ENCODE results near the gene UBR1. TPM values are rescaled to one million over a fixed set of nuclear protein-coding genes. Genes with fewer than 3 reads are reported as not detected.
"Not testable (repeated sequence)": the region's sequence is repeated elsewhere in the genome, so short reads cannot be mapped to it uniquely, and the experiment has no call there.

Gene UBR1
- polyA plus RNA-seq, 12 donors = 14.5 to 35.5 (median 23.6) TPM; not detected in 1

DNA sequence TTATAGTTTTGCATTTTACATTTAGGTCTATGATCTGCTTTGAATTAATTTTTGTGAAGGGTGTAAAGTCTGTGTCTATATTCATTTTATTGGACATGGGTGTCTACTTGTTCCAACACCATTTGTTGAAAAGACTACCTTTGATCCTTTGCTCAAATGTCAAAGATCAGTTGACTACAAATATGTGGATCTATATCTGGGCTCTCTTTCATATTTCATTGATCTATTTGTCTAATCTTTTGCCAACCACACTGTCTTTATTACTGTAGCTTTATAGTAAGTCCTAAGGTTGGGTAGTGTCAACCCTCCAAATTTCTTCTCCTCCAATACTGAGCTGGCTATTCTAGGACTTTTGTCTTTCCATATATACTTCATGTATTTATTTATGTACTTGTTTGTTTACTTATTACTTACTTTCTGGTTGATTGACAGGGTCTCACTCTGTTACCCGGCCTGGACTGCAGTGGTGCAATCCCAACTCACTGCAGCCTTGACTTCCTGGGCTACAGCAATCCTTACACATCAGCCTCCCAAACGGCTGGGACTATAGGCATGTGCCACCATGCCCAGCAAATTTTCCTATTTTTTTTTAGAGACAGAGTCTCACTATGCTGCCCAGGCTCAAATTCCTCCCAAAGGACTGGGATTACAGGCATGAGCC, 131.5 kb downstream of the UBR1 start:
- DNase-seq = no peak

DNA sequence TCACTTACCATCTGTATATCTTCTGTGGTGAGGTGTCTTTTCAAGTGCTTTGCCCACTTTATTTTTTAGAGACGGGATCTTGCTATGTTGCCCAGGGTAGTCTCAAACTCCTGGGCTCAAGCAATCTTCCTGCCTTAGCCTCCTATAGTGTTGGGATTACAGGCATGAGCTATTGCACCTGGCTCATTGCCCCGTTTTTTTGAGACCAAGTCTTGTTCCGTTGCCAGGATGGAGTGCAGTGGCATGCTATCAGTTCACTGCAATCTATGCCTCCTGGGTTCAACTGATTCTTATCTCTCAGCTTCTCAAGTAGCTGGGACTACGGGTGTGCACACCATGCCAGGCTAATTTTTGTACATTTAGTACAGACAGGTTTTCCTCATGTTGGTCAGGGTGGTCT, 132.7 kb downstream of the UBR1 start:
- DNase-seq = no peak

DNA sequence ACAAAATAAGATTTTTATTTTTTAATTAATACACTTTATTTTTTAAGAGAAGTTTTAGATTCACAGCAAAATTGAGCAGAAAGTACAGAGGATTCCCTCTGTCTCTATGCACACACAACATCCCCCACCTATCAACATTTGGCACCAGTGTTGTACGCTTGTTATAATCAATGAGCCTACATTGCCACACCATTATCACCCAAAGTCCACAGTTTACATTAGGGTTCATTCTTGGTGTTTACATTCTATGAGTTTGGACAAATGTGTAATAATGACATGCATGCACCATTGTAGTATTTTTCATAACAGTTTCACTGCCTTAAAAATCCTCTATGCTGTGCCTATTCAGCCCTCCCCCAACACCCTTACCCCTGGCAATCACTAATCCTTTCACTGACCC, 134.0 kb downstream of the UBR1 start:
- no peak for DNase-seq

DNA sequence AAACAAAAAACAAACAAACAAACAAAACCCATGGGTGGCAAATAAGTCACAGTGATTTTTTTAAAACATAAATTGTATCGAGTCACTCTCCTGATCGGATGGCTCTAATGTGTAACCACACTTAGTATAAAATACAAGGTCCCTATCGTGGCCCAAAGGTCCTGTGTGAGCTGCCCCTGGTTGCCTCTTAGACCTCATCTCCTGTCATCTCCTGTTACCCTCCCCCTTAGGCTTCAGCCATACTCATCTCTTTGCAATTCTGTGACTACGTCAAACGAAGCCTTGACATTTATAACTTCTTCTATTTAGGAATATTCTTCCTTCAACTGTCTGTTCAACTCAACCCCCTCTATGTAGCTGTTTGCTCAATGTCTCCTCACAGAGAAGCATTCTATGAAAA, 141.4 kb downstream of the UBR1 start:
- no peak for DNase-seq

DNA sequence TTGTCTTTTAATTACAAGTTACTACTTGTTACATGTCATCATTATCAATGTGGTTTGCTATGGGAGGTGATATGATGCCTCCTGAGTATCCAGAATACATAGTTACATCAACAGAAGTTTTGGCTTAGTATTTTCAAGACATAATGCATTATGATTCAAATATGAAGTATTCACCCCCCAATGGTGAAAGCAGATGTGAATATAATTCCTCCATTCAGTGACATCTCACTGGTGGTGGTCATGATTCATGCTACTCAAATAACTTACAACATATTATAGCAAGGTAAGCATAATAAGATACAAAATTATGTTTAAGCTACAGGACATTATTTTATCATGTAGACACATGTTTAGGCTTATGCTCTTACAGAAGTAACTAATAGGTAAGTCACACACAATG, 150.3 kb downstream of the UBR1 start:
- DNase-seq = no peak

DNA sequence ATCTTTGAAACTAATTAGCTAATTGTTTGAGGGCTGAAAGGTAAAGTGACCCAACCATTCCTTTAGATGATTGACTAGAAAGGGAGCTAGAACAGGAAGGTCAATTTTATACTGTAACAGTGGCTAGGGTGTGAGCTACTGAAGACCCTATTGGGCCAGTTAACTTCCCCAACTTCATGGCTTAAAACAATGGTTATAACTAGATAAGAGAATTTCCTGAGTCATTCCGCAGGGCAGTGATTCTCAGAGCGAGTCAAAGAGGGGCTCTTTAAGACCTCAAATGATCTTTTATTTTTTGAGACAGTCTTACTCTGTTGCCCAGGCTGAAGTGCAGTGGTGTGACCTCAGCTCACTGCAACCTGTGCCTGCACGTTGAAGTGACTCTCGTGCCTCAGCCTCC, 151.5 kb downstream of the UBR1 start:
- no peak for DNase-seq

DNA sequence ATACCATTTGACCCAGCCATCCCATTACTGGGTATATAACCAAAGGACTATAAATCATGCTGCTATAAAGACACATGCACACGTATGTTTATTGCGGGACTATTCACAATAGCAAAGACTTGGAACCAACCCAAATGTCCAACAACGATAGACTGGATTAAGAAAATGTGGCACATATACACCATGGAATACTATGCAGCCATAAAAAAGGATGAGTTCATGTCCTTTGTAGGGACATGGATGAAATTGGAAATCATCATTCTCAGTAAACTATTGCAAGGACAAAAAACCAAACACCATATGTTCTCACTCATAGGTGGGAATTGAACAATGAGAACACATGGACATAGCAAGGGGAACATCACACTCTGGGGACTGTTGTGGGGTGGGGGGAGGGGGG, 156.9 kb downstream of the UBR1 start:
- DNase-seq = not testable (repeated sequence)

DNA sequence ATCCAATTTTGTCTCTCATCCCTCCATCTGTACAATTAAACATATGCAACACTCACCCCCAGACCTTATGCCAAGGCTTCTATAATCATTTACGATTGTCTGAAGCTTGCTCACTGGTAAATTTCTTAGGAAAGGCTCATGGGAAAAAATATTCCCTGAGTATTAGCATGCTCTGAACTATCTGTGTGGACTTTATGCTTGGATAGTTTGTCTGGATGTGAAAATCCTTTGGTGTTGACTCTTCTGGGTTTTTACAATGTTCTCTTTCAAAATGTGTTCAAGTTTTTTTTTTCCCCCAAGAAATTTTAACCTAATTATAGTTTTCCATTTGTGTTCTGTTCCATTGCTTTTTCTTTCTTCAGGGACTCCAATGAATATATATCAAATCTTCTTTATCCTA, 165.3 kb downstream of the UBR1 start:
- DNase-seq = no peak

DNA sequence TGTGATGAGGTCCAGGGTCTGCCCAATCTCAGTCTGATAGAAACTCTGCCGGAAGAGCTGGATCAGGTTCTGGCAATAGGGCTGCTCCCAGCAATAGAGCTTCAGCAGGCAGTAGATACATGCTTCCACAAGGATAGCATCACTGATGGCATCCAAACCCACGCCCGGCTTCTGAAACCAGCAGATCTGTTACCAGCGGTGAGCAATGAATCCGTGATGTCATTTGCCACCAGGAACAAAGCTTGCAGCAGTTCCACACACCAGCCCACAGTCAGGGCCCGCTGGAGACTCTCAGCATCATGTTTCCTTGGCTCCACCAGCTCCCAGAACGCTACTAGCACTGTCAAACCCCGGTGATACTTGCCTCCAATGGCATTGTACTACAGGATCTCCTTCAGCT, 166.0 kb downstream of the UBR1 start:
- no peak for DNase-seq

DNA sequence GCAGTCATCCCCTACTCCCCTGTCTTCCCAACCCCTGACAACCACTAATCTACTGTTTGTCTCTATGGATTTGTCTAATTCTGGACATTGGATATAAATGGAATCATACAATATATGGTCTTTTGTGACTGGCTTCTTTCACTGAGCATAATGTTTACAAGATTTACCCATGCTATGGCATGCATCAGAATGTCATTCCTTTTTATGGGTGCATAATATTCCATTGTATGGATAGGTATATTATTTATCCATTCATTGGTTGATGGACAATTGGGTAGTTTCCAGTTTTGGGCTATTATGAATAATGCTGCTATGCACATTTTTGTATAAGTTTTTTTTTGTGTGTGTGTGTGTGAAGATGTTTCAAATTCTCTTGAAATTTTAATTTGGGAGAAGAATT, 168.7 kb downstream of the UBR1 start:
- no peak for DNase-seq

DNA sequence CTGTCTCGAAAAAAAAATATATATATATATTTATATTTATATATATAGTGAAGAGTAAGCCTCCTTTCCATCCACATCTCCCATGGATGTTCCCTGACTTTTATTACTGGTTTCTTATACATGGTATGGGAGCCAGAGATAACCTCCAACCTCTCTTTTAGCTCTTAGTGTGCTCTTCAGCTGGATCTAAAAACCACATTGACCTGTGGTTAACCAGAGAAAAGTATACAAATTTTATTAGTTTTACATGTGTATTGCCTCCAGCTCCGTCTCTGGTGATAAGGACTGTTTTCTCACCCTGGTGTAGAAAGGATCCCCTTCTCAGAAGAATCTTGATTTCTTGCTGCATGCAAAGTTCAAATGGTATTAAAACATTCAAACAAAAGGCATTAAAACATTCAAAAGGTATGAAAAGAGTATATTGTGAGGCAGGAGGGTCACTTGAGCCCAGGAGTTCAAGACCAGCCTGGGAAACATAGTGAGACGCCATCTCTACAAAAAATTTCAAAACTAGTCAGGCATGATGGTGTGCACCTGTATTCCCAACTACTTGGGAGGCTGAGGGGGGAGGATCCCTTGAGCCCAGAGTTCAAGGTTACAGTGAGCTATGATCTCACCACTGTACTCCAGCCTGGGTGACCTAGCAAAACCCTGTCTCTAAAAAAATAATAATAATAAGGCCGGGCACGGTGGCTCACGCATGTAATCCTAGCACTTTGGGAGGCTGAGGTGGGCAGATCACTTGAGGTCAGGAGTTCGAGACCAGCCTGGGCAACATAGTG, 171.8 kb downstream of the UBR1 start:
- DNase-seq = no peak

DNA sequence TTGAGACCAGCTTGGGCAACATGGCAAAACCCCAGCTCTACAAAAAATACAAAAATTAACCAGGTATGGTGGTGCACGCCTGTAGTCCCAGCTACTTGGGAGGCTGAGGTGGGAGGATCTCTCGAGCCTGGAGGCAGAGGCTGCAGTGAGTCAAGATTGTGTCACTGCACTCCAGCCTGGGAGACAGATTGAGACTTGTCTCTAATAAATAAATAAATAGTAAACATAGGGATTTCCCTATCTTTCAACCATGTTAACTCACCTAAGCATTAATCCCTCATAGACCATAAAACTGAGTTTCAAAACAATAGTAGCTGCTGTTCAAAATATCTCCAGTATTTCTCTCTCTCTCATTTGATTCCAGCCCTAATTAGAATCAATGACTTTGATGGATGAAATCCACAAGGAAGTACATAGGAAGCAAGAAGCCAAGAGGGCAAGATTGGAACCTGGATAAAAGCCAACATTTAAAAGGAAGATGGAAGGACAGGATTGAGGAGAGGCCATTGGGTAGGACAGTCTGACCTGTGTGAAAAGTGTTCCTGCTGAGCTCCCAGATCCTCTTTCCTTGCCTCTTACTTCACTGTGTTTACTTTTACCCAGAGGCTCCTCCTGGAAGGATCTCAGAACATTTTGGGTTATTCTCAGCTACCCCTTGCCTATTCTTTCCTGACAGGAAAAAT, 172.9 kb downstream of the UBR1 start:
- no peak for DNase-seq

DNA sequence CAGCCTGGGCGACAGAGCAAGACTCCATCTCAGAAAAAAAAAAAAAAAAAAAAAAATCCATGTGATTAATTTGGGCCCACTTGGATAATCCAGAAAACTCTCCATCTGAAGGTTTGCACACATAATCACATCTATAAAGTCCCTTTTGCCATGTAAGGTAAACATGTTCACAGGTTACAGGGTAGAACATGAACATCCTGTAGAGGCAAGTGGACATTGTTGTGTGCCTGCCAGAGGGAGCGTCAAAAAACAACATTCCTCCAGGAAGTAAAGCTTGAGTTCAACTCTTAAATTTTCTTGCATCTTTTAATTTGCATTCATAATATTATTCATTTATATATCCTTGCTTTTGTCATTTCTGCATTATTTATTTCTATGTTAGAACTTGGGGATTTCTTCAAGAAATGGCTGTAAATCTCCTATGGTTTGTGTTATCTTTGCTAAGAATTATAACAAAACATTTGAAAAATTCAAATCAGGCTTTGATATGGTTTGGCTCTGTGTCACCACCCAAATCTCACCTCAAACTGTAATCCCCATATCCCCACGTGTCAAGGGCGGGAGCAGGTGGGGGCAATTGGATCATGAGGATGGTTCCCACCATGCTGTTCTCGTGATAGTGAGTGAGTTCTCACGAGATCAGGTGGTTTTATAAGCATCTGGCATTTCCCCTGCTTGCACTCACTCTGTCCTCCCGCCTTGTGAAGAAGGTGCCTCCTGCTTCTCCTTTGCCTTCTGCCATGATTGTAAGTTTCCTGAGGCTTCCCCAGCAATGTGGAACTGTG, 173.9 kb downstream of the UBR1 start:
- no peak for DNase-seq

DNA sequence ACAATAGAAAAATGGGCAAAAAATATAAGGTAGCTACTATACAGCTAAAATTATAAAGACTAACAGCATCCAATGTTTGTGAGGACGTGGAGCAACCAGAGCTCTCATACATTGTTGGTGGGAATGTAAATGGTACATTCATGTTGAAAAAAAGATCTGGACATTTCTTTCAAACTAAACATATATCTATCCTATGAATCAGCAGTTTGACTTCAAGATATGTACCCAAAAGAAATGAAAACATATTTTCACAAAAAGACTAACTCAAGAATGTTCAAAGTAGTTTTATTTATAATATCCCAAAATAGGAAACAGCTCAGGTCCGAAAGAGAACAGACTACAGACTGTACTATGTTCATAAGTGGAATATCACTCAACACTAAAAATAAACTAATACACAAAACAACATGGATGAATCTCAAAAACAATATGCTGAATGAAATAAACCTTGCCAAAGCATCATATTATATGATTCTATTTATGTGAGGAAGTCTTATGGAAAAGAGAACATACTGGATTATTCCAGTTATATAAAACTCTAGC, 176.5 kb downstream of the UBR1 start:
- no peak for DNase-seq

DNA sequence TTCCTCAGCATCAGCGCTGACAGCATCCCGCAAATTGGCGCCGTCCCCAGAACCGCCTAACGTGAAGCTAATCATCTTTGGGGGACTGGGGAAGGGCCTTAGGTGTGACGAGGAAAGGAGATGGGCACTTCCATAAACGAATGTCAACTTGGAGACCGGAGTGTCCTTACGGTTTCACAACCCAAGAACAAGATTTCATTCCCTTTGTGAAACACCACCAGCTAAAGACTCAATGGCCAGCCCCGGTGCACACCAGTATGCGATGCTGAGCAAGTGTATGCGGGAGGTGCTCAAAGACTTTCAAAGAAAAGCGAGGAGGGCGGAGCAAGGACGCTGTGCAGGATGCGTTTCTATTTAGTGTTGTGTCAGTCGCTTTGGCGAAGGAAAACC, 184.5 kb downstream of the UBR1 start:
- DNase-seq = no peak

DNA sequence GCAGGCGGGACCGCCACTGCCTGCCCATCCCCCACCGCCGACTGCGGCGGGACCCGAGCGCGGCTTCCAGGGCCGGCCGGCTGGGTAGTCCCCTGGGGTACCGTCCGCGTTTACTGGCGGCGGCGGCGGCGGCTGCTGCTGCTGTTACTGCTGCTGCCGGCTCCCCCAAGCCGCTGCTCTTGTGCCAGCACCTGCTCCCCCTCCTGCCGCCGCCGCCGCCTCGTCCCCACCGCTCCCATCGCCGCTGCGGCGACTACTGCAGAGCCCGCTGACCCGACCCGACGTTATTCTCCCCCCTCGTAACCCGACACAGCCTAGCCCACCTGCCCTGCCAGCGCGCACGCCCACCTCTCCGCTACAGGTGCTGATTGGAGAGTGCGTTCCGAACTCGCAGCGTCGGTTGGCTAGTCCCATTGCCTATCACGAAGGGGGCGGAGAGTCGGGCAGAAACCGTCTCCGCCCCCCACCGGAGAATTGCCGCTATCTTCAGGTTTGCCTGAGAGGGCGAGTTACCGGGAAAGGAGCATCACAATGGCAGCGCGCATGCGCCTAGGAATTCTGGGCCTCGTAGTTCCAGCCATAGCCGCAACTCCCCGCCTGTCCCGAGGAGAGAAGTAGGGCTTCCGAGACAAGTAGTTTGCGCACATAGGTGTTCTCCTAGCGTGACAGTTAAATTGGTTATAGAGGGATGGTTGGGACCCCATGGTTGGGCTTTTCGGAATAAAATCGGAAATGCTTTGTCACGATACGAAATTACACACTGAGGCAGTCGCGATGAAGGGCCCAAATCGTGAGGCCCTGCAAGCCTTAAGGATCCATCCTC, 185.1 kb downstream of the UBR1 start, which contains the start of gene TTBK2:
Gene TTBK2 (minus strand): TSS at position 260 of the 823 bp plus-strand sequence. CDS start 42,161 bp downstream, outside the sequence.
- DNase-seq = peak; percentile 99

DNA sequence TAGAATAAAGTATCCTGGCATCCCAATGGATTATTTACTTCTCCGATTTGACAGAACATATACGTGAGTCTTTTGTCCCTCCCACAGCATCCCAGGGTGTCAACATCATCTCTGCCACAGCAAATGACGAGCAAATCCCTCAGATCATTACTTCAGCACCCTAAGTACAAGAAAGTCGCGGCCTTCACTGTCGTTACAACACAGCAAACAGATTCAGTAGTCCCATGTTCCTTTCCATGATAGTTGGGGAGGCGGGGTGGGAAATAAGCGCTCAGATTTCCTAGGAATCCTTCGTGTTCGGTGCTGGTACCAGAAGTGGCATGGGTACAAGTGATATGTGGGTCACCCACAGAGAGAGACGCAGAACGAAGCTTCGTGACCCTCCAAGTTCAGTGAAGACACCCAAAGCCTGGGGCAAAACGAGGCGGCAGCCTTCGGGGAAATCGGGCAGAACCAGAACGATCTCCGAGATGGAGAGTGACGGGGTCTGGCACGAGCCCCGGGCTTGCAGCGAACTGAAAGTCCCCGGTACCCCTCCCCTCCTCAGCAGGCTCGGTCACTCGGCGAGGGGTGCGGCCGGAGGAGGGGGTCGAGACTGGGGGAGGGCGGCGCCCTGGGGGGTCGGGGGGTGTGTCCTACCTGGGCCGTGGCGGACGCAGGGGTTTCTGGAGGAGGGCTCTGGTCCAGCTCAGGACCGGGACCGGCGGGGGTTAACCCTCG, 185.9 kb downstream of the UBR1 start:
- peak; percentile 59 for DNase-seq

DNA sequence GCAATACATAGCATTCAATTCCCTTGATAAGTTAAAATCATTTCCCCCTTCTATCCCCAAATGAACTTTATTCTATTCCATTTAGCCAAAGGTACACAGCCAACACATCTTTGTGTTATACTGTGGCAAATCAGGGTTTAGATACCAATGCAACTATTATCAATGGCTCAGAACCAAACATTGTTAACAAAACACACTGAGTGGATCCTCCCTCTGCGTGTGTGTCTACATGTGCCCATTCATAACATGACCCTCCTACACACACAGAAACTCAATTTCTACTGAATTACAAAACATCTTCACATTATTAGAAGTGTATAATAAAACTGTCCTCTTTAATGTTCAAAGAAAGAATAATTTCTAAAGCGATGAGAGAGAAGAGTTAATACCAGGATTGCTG, 186.5 kb downstream of the UBR1 start:
- no peak for DNase-seq

DNA sequence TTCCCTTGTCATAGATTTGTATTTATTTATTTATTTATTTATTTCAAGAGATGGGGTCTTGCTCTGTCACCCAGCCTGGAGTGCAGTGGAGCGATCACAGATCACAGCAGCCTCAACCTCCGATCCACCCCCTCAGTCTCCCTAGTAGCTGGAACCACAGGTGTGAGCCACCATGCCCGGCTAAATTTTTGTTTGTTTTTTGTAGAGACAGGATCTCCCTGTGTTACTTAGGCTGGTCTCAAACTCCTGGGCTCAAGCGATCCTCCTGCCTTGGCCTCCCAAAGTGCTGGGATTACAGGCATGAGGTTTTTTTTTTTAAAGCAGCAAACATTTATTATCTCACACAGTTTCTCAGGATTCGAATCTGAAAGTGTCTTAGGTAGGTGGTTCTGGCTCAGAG, 187.8 kb downstream of the UBR1 start:
- DNase-seq = no peak

DNA sequence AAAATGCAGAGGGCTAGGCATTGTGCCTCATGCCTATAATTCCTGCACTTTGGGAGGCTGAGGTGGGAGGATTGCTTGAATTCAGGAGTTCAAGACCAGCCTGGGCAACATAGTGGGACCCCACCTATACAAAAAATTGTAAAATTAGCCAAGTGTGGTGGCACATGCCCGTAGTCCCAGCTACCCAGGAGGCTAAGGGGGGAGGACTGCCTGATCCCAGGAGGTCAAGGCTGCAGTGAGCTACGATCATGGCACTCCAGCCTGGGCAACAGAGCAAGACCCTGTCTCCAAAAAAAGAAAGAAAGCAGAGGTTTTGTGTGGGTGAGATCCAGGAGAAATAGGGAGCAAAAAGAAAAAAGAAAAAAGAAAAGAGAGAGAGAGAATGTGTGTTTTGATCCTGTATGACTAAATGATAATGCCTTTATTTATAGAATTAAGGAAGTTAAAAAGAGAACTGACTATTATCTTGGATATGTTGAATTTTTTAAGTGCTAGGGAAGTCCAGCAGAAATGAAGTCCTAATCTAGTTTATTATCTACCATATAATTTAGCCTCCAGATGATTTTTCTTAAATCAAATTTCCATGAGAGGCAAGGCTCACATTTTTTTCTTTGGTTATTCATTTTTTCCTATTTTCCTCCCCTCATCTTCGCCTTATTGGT, 190.1 kb downstream of the UBR1 start:
- DNase-seq = no peak
